DOHH2 (cell line): ENCODE measurements around the gene FAM111B.

Experiments
- H3F3A ChIP-seq: fragments of 200-600 bp; sonication (generic), shearing (Covaris generic); 2 replicates; pipeline ENCODE4 v1.6.0; 2016; ENCODE audit warnings: antibody characterized with exemption, mild to moderate bottlenecking; ENCODE audit not compliant: control insufficient read depth, insufficient read depth
- H3K27ac ChIP-seq: fragments of 200-600 bp; sonication (generic); 2 replicates; pipeline ENCODE4 v1.5.1; 2014; ENCODE audit warnings: low read depth, mild to moderate bottlenecking, low read length, moderate library complexity
- H3K27me3 ChIP-seq: fragments of 200-600 bp; sonication (generic); 2 replicates; pipeline ENCODE4 v1.6.1; 2014; ENCODE audit warnings: mild to moderate bottlenecking, low read length, mixed read lengths; ENCODE audit not compliant: control insufficient read depth
- H3K36me3 ChIP-seq: fragments of 200-600 bp; sonication (generic); 2 replicates; pipeline ENCODE4 v1.6.1; 2014; ENCODE audit warnings: mild to moderate bottlenecking, low read length, moderate library complexity, mixed read lengths; ENCODE audit not compliant: control insufficient read depth
- H3K4me1 ChIP-seq: fragments of 200-600 bp; sonication (generic); 2 replicates; pipeline ENCODE4 v1.6.1; 2014; ENCODE audit warnings: mild to moderate bottlenecking, low read length, mixed read lengths; ENCODE audit not compliant: control insufficient read depth
- H3K4me2 ChIP-seq: fragments of 200-600 bp; sonication (generic); 2 replicates; pipeline ENCODE4 v1.6.0; 2014; ENCODE audit warnings: mild to moderate bottlenecking, low read length, moderate library complexity
- H3K4me3 ChIP-seq: fragments of 200-600 bp; sonication (generic); 2 replicates; pipeline ENCODE4 v1.5.1; 2014; ENCODE audit warnings: mild to moderate bottlenecking, low read length, mixed read lengths
- H3K79me2 ChIP-seq: fragments of 200-600 bp; sonication (generic); 2 replicates; pipeline ENCODE4 v1.6.1; 2014; ENCODE audit warnings: mild to moderate bottlenecking, low read length, mixed read lengths; ENCODE audit not compliant: control insufficient read depth
- H3K9me2 ChIP-seq: fragments of 200-600 bp; sonication (generic); replicated peaks from 2 replicates; pipeline ENCODE4 v1.6.1; 2014; ENCODE audit warnings: mild to moderate bottlenecking, low read length, mixed read lengths; ENCODE audit not compliant: control insufficient read depth
- H3K9me3 ChIP-seq: fragments of 200-600 bp; sonication (generic); 2 replicates; pipeline ENCODE4 v1.6.1; 2014; ENCODE audit warnings: antibody characterized with exemption, low read length, mixed read lengths; ENCODE audit not compliant: control insufficient read depth, insufficient read depth
- H4K20me1 ChIP-seq: fragments of 200-600 bp; sonication (generic); 2 replicates; pipeline ENCODE4 v1.6.0; 2014; ENCODE audit warnings: low read depth, mild to moderate bottlenecking, antibody characterized with exemption, low read length, moderate library complexity; ENCODE audit not compliant: control insufficient read depth, insufficient read depth
- CTCF ChIP-seq: fragments of 200-600 bp; sonication (generic); IDR thresholded peaks from one replicate; pipeline ENCODE4 v1.5.1; 2014; ENCODE audit warnings: antibody characterized with exemption, mild to moderate bottlenecking, low read depth, low read length; ENCODE audit not compliant: poor library complexity, severe bottlenecking
- EZH2phosphoT487 ChIP-seq: fragments of 200-600 bp; sonication (generic); IDR thresholded peaks from 2 replicates; pipeline ENCODE4 v1.6.1; 2017; ENCODE audit warnings: borderline replicate concordance, mild to moderate bottlenecking, antibody characterized with exemption, low read length, moderate library complexity, mixed read lengths

FAM111B gene

GRCh38 chr11:59158206-59159068 lies 51.4 kb downstream of the FAM111B start:
- Histone ChIP-seq H4K20me1 (no peaks in the 10 kb centered on the region), H3K9me2 (no peaks in the 10 kb centered on the region), H3K4me3 (peak overlapping the region; percentile 37), H3K36me3 (no peaks in the 10 kb centered on the region), H3F3A (no peaks in the 10 kb centered on the region), H3K79me2 (no peaks in the 10 kb centered on the region), H3K4me2 (peak overlapping the region; percentile 56), H3K27ac (0 out of 2 replicates have a peak overlapping the region, but pooled peaks have one; percentile 10), H3K4me1 (peaks cover 21% of the 10 kb centered on the region), H3K27me3 (no peaks in the 10 kb centered on the region), H3K9me3 (0 out of 2 replicates have a peak, but pooled peaks cover 3% of the 10 kb centered on the region)
- TF ChIP-seq EZH2phosphoT487 (no peak), CTCF (peak; percentile 86)

GRCh38 chr11:59164028-59164427 lies 57.0 kb downstream of the FAM111B start:
- Histone ChIP-seq H3K9me2 (no peaks in the 10 kb centered on the region), H3K4me3 (no peak overlapping the region), H3F3A (no peaks in the 10 kb centered on the region), H3K27me3 (peaks cover 4% of the 10 kb centered on the region; the same call in 1 of the 2 replicates), H3K79me2 (no peaks in the 10 kb centered on the region), H3K9me3 (no peaks in the 10 kb centered on the region), H3K36me3 (no peaks in the 10 kb centered on the region), H3K27ac (no peak overlapping the region), H4K20me1 (no peaks in the 10 kb centered on the region), H3K4me1 (no peaks in the 10 kb centered on the region), H3K4me2 (no peak overlapping the region)
- TF ChIP-seq CTCF (no peak), EZH2phosphoT487 (no peak)

GRCh38 chr11:59171508-59172322 lies 64.7 kb downstream of the FAM111B start, which contains the start of gene DTX4:
TSS of gene DTX4 (plus strand) at chr11:59172132. CDS start at chr11:59172596, 464 bp downstream.
- H3K9me3 ChIP-seq, result no peaks in the 10 kb centered on the region

More at GRCh38 chr11:59171508-59172322, 64.7 kb downstream of the FAM111B start, which contains the start of gene DTX4:
- TF ChIP-seq CTCF, result peak; percentile 82
- no peak for TF ChIP-seq EZH2phosphoT487
- peak within 1 kb of the TSS; percentile 22; the same call in 1 of the 2 replicates for H3K27ac ChIP-seq
- H3K9me2 ChIP-seq, result no peaks in the 10 kb centered on the region
- peaks cover 21% of the 10 kb centered on the region for H3K4me1 ChIP-seq
- H3K4me2 ChIP-seq, result peak within 1 kb of the TSS; percentile 99
- H3K36me3 ChIP-seq, result no peaks in the 10 kb centered on the region
- peak within 1 kb of the TSS; percentile 98 for H3K4me3 ChIP-seq
- no peaks in the 10 kb centered on the region for H3K79me2 ChIP-seq
- peaks cover 37% of the 10 kb centered on the region for H3K27me3 ChIP-seq
- no peaks in the 10 kb centered on the region for H3F3A ChIP-seq
- no peaks in the 10 kb centered on the region; the same call in 1 of the 2 replicates for H4K20me1 ChIP-seq
